DOHH2 (cell line): ENCODE results near the gene NFIA.

Experiments used
- EZH2phosphoT487 ChIP-seq: fragments of 200-600 bp; sonication (generic); IDR thresholded peaks from 2 replicates; pipeline ENCODE4 v1.6.1; 2017; ENCODE audit warnings: borderline replicate concordance, mild to moderate bottlenecking, antibody characterized with exemption, low read length, moderate library complexity, mixed read lengths
- TF ChIP-seq, protein P1 (sequence below): fragments of 200-600 bp; sonication (generic); IDR thresholded peaks from one replicate; pipeline ENCODE4 v1.5.1; 2014; ENCODE audit warnings: antibody characterized with exemption, mild to moderate bottlenecking, low read depth, low read length; ENCODE audit not compliant: poor library complexity, severe bottlenecking

DNA sequence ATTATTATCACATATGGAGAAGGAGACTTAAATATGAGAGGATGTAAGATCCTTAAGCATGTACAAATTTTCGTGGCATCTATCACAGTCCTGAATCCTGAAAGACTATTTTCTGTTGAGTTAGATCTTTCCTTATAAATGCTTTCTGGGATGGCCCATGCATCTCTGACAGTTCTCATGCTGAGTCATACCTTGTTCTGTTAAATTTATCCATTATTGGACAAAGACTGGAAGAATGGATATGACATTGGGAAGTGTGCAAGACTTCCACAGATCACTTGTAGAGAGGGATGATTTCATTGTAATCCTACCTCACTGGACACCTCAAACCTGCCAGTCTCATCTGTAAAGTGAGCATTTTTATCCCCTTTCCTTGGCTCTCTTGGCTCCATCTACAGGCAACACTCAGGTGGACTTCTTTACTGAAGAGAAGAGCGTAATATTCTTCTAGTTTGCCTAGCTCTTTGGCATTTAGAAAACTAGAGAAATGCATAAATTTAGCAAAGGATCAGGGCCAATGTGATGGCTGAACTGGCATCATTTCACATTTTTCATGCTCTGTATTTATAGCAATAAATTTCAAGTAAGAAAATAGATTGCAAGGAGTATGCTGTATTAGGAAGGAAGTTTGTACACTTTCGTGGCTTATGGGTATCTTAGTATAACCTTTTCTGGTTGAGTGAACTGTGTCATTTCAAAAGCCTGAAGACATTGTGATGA lies 128.2 kb downstream of the NFIA start:
- TF ChIP-seq, protein P1, sequence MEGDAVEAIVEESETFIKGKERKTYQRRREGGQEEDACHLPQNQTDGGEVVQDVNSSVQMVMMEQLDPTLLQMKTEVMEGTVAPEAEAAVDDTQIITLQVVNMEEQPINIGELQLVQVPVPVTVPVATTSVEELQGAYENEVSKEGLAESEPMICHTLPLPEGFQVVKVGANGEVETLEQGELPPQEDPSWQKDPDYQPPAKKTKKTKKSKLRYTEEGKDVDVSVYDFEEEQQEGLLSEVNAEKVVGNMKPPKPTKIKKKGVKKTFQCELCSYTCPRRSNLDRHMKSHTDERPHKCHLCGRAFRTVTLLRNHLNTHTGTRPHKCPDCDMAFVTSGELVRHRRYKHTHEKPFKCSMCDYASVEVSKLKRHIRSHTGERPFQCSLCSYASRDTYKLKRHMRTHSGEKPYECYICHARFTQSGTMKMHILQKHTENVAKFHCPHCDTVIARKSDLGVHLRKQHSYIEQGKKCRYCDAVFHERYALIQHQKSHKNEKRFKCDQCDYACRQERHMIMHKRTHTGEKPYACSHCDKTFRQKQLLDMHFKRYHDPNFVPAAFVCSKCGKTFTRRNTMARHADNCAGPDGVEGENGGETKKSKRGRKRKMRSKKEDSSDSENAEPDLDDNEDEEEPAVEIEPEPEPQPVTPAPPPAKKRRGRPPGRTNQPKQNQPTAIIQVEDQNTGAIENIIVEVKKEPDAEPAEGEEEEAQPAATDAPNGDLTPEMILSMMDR = no peak
- no peak for TF ChIP-seq EZH2phosphoT487
